H9 (cell line): ENCODE measurements around the gene CDS2. TPM values are rescaled to one million over a fixed set of nuclear protein-coding genes. Genes with fewer than 3 reads are reported as not detected.

ENCODE experiments used
- DNase-seq: peaks from one replicate; pipeline ENCODE4 v3.0.0-alpha.2; 2017
- H2AFZ ChIP-seq: one replicate; pipeline ENCODE4 v1.6.1; 2013; ENCODE audit warnings: mild to moderate bottlenecking, low read length, control low read depth, moderate library complexity
- H2AK5ac ChIP-seq: 2 replicates; pipeline ENCODE4 v1.6.1; 2013; ENCODE audit warnings: low read length, control low read depth, mixed read lengths; ENCODE audit not compliant: insufficient read length
- H2BK120ac ChIP-seq: one replicate; pipeline ENCODE4 v1.6.1; 2013; ENCODE audit warnings: low read depth, mild to moderate bottlenecking, low read length, control low read depth, inconsistent platforms; ENCODE audit not compliant: poor library complexity, severe bottlenecking
- H2BK12ac ChIP-seq: 2 replicates; pipeline ENCODE4 v1.6.1; 2013; ENCODE audit warnings: low read length, control low read depth, mixed read lengths, low read depth; ENCODE audit not compliant: insufficient read length
- H2BK15ac ChIP-seq: 2 replicates; pipeline ENCODE4 v1.6.1; 2013; ENCODE audit warnings: low read depth, low read length, control low read depth
- H2BK20ac ChIP-seq: one replicate; pipeline ENCODE4 v1.6.1; 2013; ENCODE audit warnings: low read depth, mild to moderate bottlenecking, low read length, control low read depth, inconsistent platforms; ENCODE audit not compliant: poor library complexity, severe bottlenecking
- H2BK5ac ChIP-seq: 2 replicates; pipeline ENCODE4 v1.6.1; 2013; ENCODE audit warnings: low read length, control low read depth, mixed read lengths; ENCODE audit not compliant: insufficient read length
- H3K14ac ChIP-seq: 2 replicates; pipeline ENCODE4 v1.6.1; 2013; ENCODE audit warnings: low read length, control low read depth; ENCODE audit not compliant: insufficient read depth
- H3K18ac ChIP-seq: 2 replicates; pipeline ENCODE4 v1.6.1; 2013; ENCODE audit warnings: low read depth, mild to moderate bottlenecking, mixed read lengths, low read length, control low read depth; ENCODE audit not compliant: insufficient read length
- H3K23ac ChIP-seq: 2 replicates; pipeline ENCODE4 v1.6.1; 2013; ENCODE audit warnings: low read length, control low read depth, mixed read lengths, low read depth; ENCODE audit not compliant: insufficient read length
- H3K23me2 ChIP-seq: 2 replicates; pipeline ENCODE4 v1.6.1; 2013; ENCODE audit warnings: low read depth, mild to moderate bottlenecking, mixed read lengths, low read length, control low read depth; ENCODE audit not compliant: insufficient read length, poor library complexity, severe bottlenecking
- H3K27ac ChIP-seq: 2 replicates; pipeline ENCODE4 v1.5.1; 2013; ENCODE audit warnings: low read length, control low read depth, mixed read lengths, low read depth; ENCODE audit not compliant: insufficient read length
- H3K27me3 ChIP-seq: 2 replicates; pipeline ENCODE4 v1.6.1; 2013; ENCODE audit warnings: low read length, control low read depth, inconsistent platforms; ENCODE audit not compliant: insufficient read depth
- H3K4ac ChIP-seq: 2 replicates; pipeline ENCODE4 v1.6.1; 2013; ENCODE audit warnings: low read depth, mild to moderate bottlenecking, control low read depth, inconsistent platforms, low read length, moderate library complexity
- H3K4me1 ChIP-seq: 2 replicates; pipeline ENCODE4 v1.6.1; 2013; ENCODE audit warnings: low read length, control low read depth, inconsistent platforms; ENCODE audit not compliant: insufficient read depth
- H3K4me2 ChIP-seq: 2 replicates; pipeline ENCODE4 v1.6.1; 2013; ENCODE audit warnings: low read length, control low read depth, mixed read lengths; ENCODE audit not compliant: insufficient read length, insufficient read depth
- H3K56ac ChIP-seq: 2 replicates; pipeline ENCODE4 v1.6.1; 2013; ENCODE audit warnings: low read depth, mild to moderate bottlenecking, mixed read lengths, low read length, control low read depth; ENCODE audit not compliant: insufficient read length
- H3K79me1 ChIP-seq: 2 replicates; pipeline ENCODE4 v1.6.1; 2013; ENCODE audit warnings: low read depth, mild to moderate bottlenecking, moderate library complexity, low read length, control low read depth, inconsistent platforms; ENCODE audit not compliant: insufficient read depth, poor library complexity, severe bottlenecking
- H3K79me2 ChIP-seq: 2 replicates; pipeline ENCODE4 v1.6.1; 2013; ENCODE audit warnings: low read length, control low read depth, inconsistent platforms; ENCODE audit not compliant: insufficient read depth
- H3K9ac ChIP-seq: 2 replicates; pipeline ENCODE4 v1.6.1; 2013; ENCODE audit warnings: low read length, control low read depth, mixed read lengths; ENCODE audit not compliant: insufficient read length; ENCODE audit errors: extremely low read depth
- H3K9me3 ChIP-seq: one replicate; pipeline ENCODE4 v1.6.1; 2013; ENCODE audit warnings: low read depth, low read length, inconsistent platforms; ENCODE audit not compliant: control insufficient read depth
- H3T11ph ChIP-seq: one replicate; pipeline ENCODE4 v1.6.1; 2013; ENCODE audit warnings: mild to moderate bottlenecking, low read length, control low read depth, inconsistent platforms
- H4K20me1 ChIP-seq: one replicate; pipeline ENCODE4 v1.6.1; 2013; ENCODE audit not compliant: control insufficient read depth, insufficient read length, insufficient read depth
- H4K5ac ChIP-seq: 2 replicates; pipeline ENCODE4 v1.6.1; 2013; ENCODE audit warnings: low read depth, mild to moderate bottlenecking, mixed read lengths, low read length, control low read depth; ENCODE audit not compliant: insufficient read length
- H4K8ac ChIP-seq: replicated peaks from 2 replicates; pipeline ENCODE4 v1.6.1; 2013; ENCODE audit warnings: low read length, control low read depth, mixed read lengths, low read depth; ENCODE audit not compliant: insufficient read length
- H4K91ac ChIP-seq: 2 replicates; pipeline ENCODE4 v1.6.1; 2013; ENCODE audit warnings: low read depth, mild to moderate bottlenecking, moderate library complexity, mixed read lengths, low read length, control low read depth; ENCODE audit not compliant: insufficient read length
- H3K27ac Mint-ChIP-seq, 3 experiments: 2 replicates in 2 of 3; 3 replicates in 1 of 3; pipeline ENCODE4 v1.8.0; 2020 to 2021; ENCODE audit warnings: mixed read lengths in 3 of 3, mild to moderate bottlenecking in 1 of 3, moderate library complexity in 1 of 3
- H3K27me3 Mint-ChIP-seq: 2 replicates; pipeline ENCODE4 v1.8.0; 2021; ENCODE audit warnings: low read depth, mild to moderate bottlenecking, moderate library complexity, mixed read lengths
- H3K36me3 Mint-ChIP-seq, 3 experiments: 2 replicates in 2 of 3; 3 replicates in 1 of 3; pipeline ENCODE4 v1.8.0; 2020 to 2021; ENCODE audit warnings: low read depth in 3 of 3, mixed read lengths in 3 of 3; ENCODE audit not compliant: insufficient read depth in 1 of 3
- H3K4me1 Mint-ChIP-seq, 2 experiments: 2 replicates each; pipeline ENCODE4 v1.8.0; 2020; ENCODE audit warnings: mixed read lengths in 2 of 2
- H3K4me3 Mint-ChIP-seq, 2 experiments: 2 replicates in 1 of 2; 3 replicates in 1 of 2; pipeline ENCODE4 v1.8.0; 2020 to 2021; ENCODE audit warnings: mild to moderate bottlenecking in 2 of 2, mixed read lengths in 2 of 2, moderate library complexity in 1 of 2
- H3K9me3 Mint-ChIP-seq, 2 experiments: 2 replicates in 1 of 2; 3 replicates in 1 of 2; pipeline ENCODE4 v1.8.0; 2020; ENCODE audit warnings: mild to moderate bottlenecking in 2 of 2, mixed read lengths in 2 of 2, moderate library complexity in 1 of 2
- CTCF ChIP-seq: fragments of 200-600 bp; sonication (generic); conservative IDR thresholded peaks from 3 replicates; pipeline ENCODE4 v1.8.0; 2021; ENCODE audit warnings: antibody characterized with exemption, mild to moderate bottlenecking
- WGBS: extraction: QIAGEN DNeasy Blood & Tissue Kit; methylation state at CpG from one replicate; pipeline ENCODE4 v1.1.7; 2013; ENCODE audit warnings: missing lambda C conversion rate, low lambda C conversion rate, mixed read lengths; ENCODE audit not compliant: insufficient read length; ENCODE audit errors: extremely low coverage; 5-methylcytosine and 5-hydroxymethylcytosine counted together
- total RNA-seq: library from RNA; stranded (reverse); gene quantifications from 2 replicates; pipeline ENCODE4 v1.2.1, GENCODE V29; 2021

The CDS2 gene
- total RNA-seq, 1 experiment from 2014 or later, result 63.2 TPM

- WGBS, result no CpG with 5 or more reads among the region's 3 CpGs
- no peak for DNase-seq
- Histone ChIP-seq H2BK12ac (no peak overlapping the region), H3K27me3 (no peaks in the 10 kb centered on the region), H3T11ph (no peak overlapping the region), H4K20me1 (no peaks in the 10 kb centered on the region), H2BK20ac (no peak overlapping the region), H2BK120ac (no peak overlapping the region), H3K4ac (no peak overlapping the region), H3K79me1 (no peaks in the 10 kb centered on the region), H3K9me3 (no peaks in the 10 kb centered on the region), H4K91ac (no peak overlapping the region), H3K56ac (no peak overlapping the region), H2AK5ac (no peak overlapping the region), H3K9ac (no peak overlapping the region), H2AFZ (no peak overlapping the region), H3K23ac (no peak overlapping the region), H3K23me2 (no peaks in the 10 kb centered on the region), H3K14ac (no peak overlapping the region), H4K8ac (no peak overlapping the region), H4K5ac (no peak overlapping the region), H3K79me2 (no peaks in the 10 kb centered on the region), H3K18ac (no peak overlapping the region), H3K4me2 (no peak overlapping the region), H3K4me1 (no peaks in the 10 kb centered on the region), H2BK15ac (no peak overlapping the region), H2BK5ac (no peak overlapping the region), H3K27ac (no peak overlapping the region)
- peaks cover 16 to 27% of the 10 kb centered on the region in 2 experiments for H3K4me1 Mint-ChIP-seq
- peaks cover 8 to 48% (median 35%) of the 10 kb centered on the region in 3 experiments; a peak in 6 of 7 replicates for H3K36me3 Mint-ChIP-seq
- H3K27me3 Mint-ChIP-seq, result no peaks in the 10 kb centered on the region
- no peaks in the 10 kb centered on the region for H3K9me3 Mint-ChIP-seq
- no peak for TF ChIP-seq CTCF
- H3K4me3 Mint-ChIP-seq, result no peak overlapping the region
- H3K27ac Mint-ChIP-seq, result no peak overlapping the region
Measured at GRCh38 chr20:5190444-5190843, 63.6 kb downstream of the CDS2 start.
